Upper lobe of right lung (tissue), 1 donor: ENCODE results near the gene SLC1A4. TPM values are rescaled to one million over a fixed set of nuclear protein-coding genes. Genes with fewer than 3 reads are reported as not detected.
"Not testable (repeated sequence)": the region's sequence is repeated elsewhere in the genome, so short reads cannot be mapped to it uniquely, and the experiment has no call there.

Source experiments
- ATAC-seq: fragments of 200-7000 bp; cut with Tn5 transposase; one replicate; pipeline ENCODE4 v1.9.1; 2020; ENCODE audit warnings: mild to moderate bottlenecking, moderate library complexity
- DNase-seq: peaks from one replicate; pipeline ENCODE4 v3.0.0-alpha.2; 2020
- H3K27ac ChIP-seq: fragments of 200-600 bp; one replicate; pipeline ENCODE4 v1.8.0; 2022
- H3K27me3 ChIP-seq: fragments of 200-600 bp; one replicate; pipeline ENCODE4 v1.8.0; 2022; ENCODE audit warnings: mild to moderate bottlenecking
- H3K36me3 ChIP-seq: fragments of 200-600 bp; one replicate; pipeline ENCODE4 v1.8.0; 2022
- H3K4me1 ChIP-seq: fragments of 200-600 bp; one replicate; pipeline ENCODE4 v1.8.0; 2022
- H3K4me3 ChIP-seq: fragments of 200-600 bp; one replicate; pipeline ENCODE4 v1.8.0; 2022; ENCODE audit warnings: mild to moderate bottlenecking
- H3K9me3 ChIP-seq: fragments of 200-600 bp; one replicate; pipeline ENCODE4 v1.8.0; 2022
- CTCF ChIP-seq: fragments of 200-600 bp; IDR thresholded peaks from one replicate; pipeline ENCODE4 v1.8.0; 2022; ENCODE audit warnings: antibody characterized with exemption
- intact Hi-C: fragments of 100-400 bp; cut with DNase I; formaldehyde crosslinking; loops from one replicate; pipeline ENCODE4 v1.11.0; 2022
- total RNA-seq: library from RNA; stranded (reverse); fragmentation: NEBNext Ultra II Directional; extraction: Animal tissue kit (Norgen Biotek cat#: 25700); gene quantifications from one replicate; pipeline ENCODE4 v1.2.1, GENCODE V29; 2021
- donor health status: DM: no; HTN: yes; CAD: no; lungs with severe emphysema.

The SLC1A4 gene
- total RNA-seq, 1 donor from 2014 or later: 12.2 TPM

- Histone ChIP-seq H3K27me3 (no peaks in the 10 kb centered on the region), H3K27ac (no peak overlapping the region), H3K4me1 (no peaks in the 10 kb centered on the region), H3K36me3 (no peaks in the 10 kb centered on the region), H3K9me3 (no peaks in the 10 kb centered on the region), H3K4me3 (no peak overlapping the region)
- ATAC-seq (no peak), DNase-seq (no peak)
- intact Hi-C loops: no loop called here
- TF ChIP-seq CTCF: no peak
These were observed 21.6 kb upstream of the SLC1A4 start for GRCh38 chr2:64967601-64968000.

GRCh38 chr2:64969086-64969485, 20.1 kb upstream of the SLC1A4 start:
- H3K9me3 ChIP-seq, DNase-seq, ATAC-seq, H3K36me3 ChIP-seq, H3K4me1 ChIP-seq, H3K4me3 ChIP-seq, intact Hi-C loops, H3K27ac ChIP-seq, H3K27me3 ChIP-seq: not testable (repeated sequence)

DNA sequence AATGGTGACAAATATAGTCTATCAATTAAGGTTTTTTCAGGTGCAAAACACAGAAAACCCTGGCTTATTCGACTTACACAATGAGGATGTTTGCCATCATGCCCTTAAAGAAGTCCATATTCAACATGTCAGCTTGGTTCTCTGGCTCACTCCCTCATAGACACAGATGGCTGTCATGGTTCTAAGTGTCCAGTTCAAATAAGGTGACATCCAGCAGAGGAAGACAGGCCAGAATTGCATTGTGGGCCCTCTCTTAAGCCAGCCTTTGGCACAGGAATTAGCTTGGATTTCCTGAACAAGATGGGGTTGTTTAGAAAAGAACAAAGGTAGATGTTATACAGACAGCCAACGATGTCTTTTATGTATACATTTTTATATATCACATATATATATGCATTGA, 18.7 kb upstream of the SLC1A4 start:
- DNase-seq: no peak
- ATAC-seq: no peak

DNA sequence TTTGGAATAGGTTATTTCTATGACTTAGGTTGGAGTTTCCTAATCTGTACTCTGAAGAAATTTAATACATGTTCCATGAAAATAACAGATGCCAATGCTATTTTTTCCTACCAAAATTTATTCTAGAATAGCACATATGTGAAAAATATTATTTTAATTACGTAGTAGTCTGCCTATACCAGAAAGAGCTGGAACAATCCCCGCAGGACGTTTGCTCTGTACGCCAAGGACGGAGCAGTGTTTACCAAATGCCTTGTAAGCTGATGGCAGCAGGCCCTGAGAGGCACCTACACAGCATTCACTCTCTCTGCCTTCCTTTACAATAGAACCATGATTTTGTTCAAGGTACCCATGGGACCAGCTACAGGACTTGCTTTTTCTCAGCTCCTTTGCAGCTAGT, 16.8 kb upstream of the SLC1A4 start:
- no peak overlapping the region for H3K4me3 ChIP-seq
- H3K9me3 ChIP-seq: no peaks in the 10 kb centered on the region
- H3K4me1 ChIP-seq: no peaks in the 10 kb centered on the region
- intact Hi-C loops: no loop called here
- no peaks in the 10 kb centered on the region for H3K27me3 ChIP-seq
- ATAC-seq (no peak), DNase-seq (no peak)
- no peak overlapping the region for H3K27ac ChIP-seq
- TF ChIP-seq CTCF: no peak
- H3K36me3 ChIP-seq: no peaks in the 10 kb centered on the region

More for the DNA sequence above, 18.7 kb upstream of the SLC1A4 start:
- intact Hi-C loops: no loop called here
- Histone ChIP-seq H3K4me3 (no peak overlapping the region), H3K27me3 (no peaks in the 10 kb centered on the region), H3K27ac (no peak overlapping the region), H3K36me3 (no peaks in the 10 kb centered on the region), H3K9me3 (no peaks in the 10 kb centered on the region), H3K4me1 (no peaks in the 10 kb centered on the region)
- no peak for TF ChIP-seq CTCF

GRCh38 chr2:64972876-64973275, 16.3 kb upstream of the SLC1A4 start:
- Histone ChIP-seq H3K27me3 (no peaks in the 10 kb centered on the region), H3K4me1 (no peaks in the 10 kb centered on the region), H3K4me3 (no peak overlapping the region), H3K27ac (no peak overlapping the region), H3K9me3 (no peaks in the 10 kb centered on the region), H3K36me3 (no peaks in the 10 kb centered on the region)
- no peak for ATAC-seq
- DNase-seq: no peak
- TF ChIP-seq CTCF: no peak
- intact Hi-C loops: no loop called here

DNA sequence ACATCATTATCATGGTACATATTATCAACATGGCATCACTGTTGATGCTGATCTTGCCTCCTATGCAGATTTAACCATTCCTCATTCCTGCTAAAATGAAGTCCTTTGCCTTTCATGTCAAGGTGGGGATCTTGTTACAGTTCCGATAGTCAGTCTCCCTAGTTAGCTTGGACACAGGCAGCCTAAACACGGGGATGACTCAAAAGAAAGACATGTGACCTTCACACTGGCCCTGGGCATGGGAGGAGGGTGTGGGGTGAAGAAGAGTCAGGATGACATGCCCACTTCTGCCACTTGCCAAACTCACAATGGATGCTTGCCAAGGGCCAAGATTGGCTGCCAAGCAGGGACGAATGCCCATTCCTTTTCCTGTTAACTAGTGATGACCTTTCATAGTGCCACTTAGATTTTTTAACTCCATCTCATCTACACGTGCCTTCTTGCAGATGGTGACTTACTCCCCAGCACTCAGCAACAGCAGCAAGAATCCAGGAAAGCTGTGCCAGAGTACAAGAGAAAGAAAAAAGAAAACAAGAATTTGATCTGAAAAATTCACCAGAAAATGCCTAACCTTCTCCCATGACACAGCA, 13.9 kb upstream of the SLC1A4 start:
- DNase-seq (no peak), ATAC-seq (peak; percentile 48)
- Histone ChIP-seq H3K4me3 (no peak overlapping the region), H3K9me3 (no peaks in the 10 kb centered on the region), H3K36me3 (no peaks in the 10 kb centered on the region), H3K4me1 (no peaks in the 10 kb centered on the region), H3K27ac (no peak overlapping the region), H3K27me3 (no peaks in the 10 kb centered on the region)
- TF ChIP-seq CTCF: no peak
- intact Hi-C loops: no loop called here
